GM23338 (cell line): Measurements from ENCODE around the gene FGF21. TPM values are rescaled to one million over a fixed set of nuclear protein-coding genes. Genes with fewer than 3 reads are reported as not detected.

Experiments used
- ATAC-seq: fragments of 200-7000 bp; cut with Tn5 transposase; 3 replicates; pipeline ENCODE4 v1.9.1; 2020
- DNase-seq: peaks from one replicate; pipeline ENCODE4 v3.0.0-alpha.2; 2015; ENCODE audit warnings: low spot score
- H2AFZ ChIP-seq: fragments of 200-600 bp; sonication (generic); 2 replicates; pipeline ENCODE4 v1.8.0; 2016; ENCODE audit warnings: antibody characterized with exemption, mild to moderate bottlenecking, moderate library complexity
- H3F3A ChIP-seq: fragments of 200-600 bp; sonication (generic); replicated peaks from 2 replicates; pipeline ENCODE4 v1.8.0; 2017; ENCODE audit warnings: antibody characterized with exemption, mixed run types, low read depth
- H3K27ac ChIP-seq: fragments of 200-600 bp; sonication (generic); 2 replicates; pipeline ENCODE4 v1.6.1; 2016; ENCODE audit warnings: low read depth
- H3K27me3 ChIP-seq: fragments of 200-600 bp; sonication (generic); 2 replicates; pipeline ENCODE4 v1.8.0; 2016; ENCODE audit warnings: mild to moderate bottlenecking, mixed run types, moderate library complexity; ENCODE audit not compliant: insufficient read depth
- H3K36me3 ChIP-seq: fragments of 200-600 bp; sonication (generic); 2 replicates; pipeline ENCODE4 v1.8.0; 2016; ENCODE audit warnings: mild to moderate bottlenecking; ENCODE audit not compliant: insufficient read depth
- H3K4me1 ChIP-seq: fragments of 200-600 bp; sonication (generic); 2 replicates; pipeline ENCODE4 v1.8.0; 2016; ENCODE audit warnings: mild to moderate bottlenecking, moderate library complexity; ENCODE audit not compliant: insufficient read depth
- H3K4me2 ChIP-seq: fragments of 200-600 bp; sonication (generic); 2 replicates; pipeline ENCODE4 v1.7.1; 2017; ENCODE audit warnings: mixed run types
- H3K4me3 ChIP-seq: fragments of 200-600 bp; sonication (generic); 2 replicates; pipeline ENCODE4 v1.6.1; 2016; ENCODE audit warnings: mixed run types
- H3K79me2 ChIP-seq: fragments of 200-600 bp; sonication (generic); replicated peaks from 2 replicates; pipeline ENCODE4 v1.8.0; 2017; ENCODE audit warnings: mild to moderate bottlenecking; ENCODE audit not compliant: insufficient read depth
- H3K9me2 ChIP-seq: fragments of 200-600 bp; sonication (generic); 2 replicates; pipeline ENCODE4 v1.8.0; 2017; ENCODE audit not compliant: insufficient read depth
- H4K20me1 ChIP-seq: fragments of 200-600 bp; sonication (generic); replicated peaks from 2 replicates; pipeline ENCODE4 v1.8.0; 2017; ENCODE audit warnings: mild to moderate bottlenecking; ENCODE audit not compliant: insufficient read depth
- H3K27ac Mint-ChIP-seq: 2 replicates; pipeline ENCODE4 v1.8.0; 2020; ENCODE audit warnings: inconsistent platforms, mild to moderate bottlenecking, moderate library complexity, mixed read lengths
- H3K27me3 Mint-ChIP-seq: 3 replicates; pipeline ENCODE4 v1.8.0; 2022; ENCODE audit warnings: low read depth, mild to moderate bottlenecking, moderate library complexity, mixed read lengths, inconsistent platforms; ENCODE audit not compliant: insufficient read depth, poor library complexity
- H3K36me3 Mint-ChIP-seq: 3 replicates; pipeline ENCODE4 v1.8.0; 2021; ENCODE audit warnings: low read depth, mild to moderate bottlenecking, inconsistent platforms, moderate library complexity, mixed read lengths
- H3K4me1 Mint-ChIP-seq: 3 replicates; pipeline ENCODE4 v1.8.0; 2020; ENCODE audit warnings: mild to moderate bottlenecking, inconsistent platforms, mixed read lengths
- H3K4me3 Mint-ChIP-seq: 3 replicates; pipeline ENCODE4 v1.8.0; 2021; ENCODE audit warnings: moderate library complexity, mild to moderate bottlenecking, inconsistent platforms, mixed read lengths
- H3K9me3 Mint-ChIP-seq: 3 replicates; pipeline ENCODE4 v1.8.0; 2020; ENCODE audit warnings: moderate library complexity, mild to moderate bottlenecking, inconsistent platforms, mixed read lengths
- CREB1 ChIP-seq: fragments of 250-450 bp; sonication (Bioruptor Pico); IDR thresholded peaks from 2 replicates; pipeline ENCODE4 v1.5.0; 2020; ENCODE audit warnings: low read depth, mild to moderate bottlenecking, moderate library complexity
- CTCF ChIP-seq, 2 experiments: fragments of 200-600 bp in 1 of 2; sonication (generic) in 1 of 2; conservative IDR thresholded peaks; 2 replicates each; pipeline versions ENCODE4 v1.5.1 to v1.6.1; 2016 to 2017; ENCODE audit warnings: antibody characterized with exemption in 2 of 2, low read depth in 2 of 2, mild to moderate bottlenecking in 2 of 2, moderate library complexity in 1 of 2
- ETS1 ChIP-seq: IDR thresholded peaks from 2 replicates; pipeline ENCODE4 v1.6.1; 2016; ENCODE audit warnings: antibody characterized with exemption
- EZH2 ChIP-seq: fragments of 200-600 bp; sonication (generic); IDR thresholded peaks from one replicate; pipeline ENCODE4 v1.8.0; 2017; ENCODE audit warnings: antibody characterized with exemption, mild to moderate bottlenecking, low read depth; ENCODE audit not compliant: unreplicated experiment
- EZH2phosphoT487 ChIP-seq: fragments of 200-600 bp; sonication (generic); IDR thresholded peaks from one replicate; pipeline ENCODE4 v1.8.1; 2018; ENCODE audit warnings: antibody characterized with exemption; ENCODE audit not compliant: unreplicated experiment
- JUNB ChIP-seq: IDR thresholded peaks from one replicate; pipeline ENCODE4 v1.6.1; 2016; ENCODE audit warnings: antibody characterized with exemption; ENCODE audit not compliant: unreplicated experiment
- NANOG ChIP-seq: IDR thresholded peaks from 2 replicates; pipeline ENCODE4 v1.6.1; 2016; ENCODE audit warnings: antibody characterized with exemption, borderline replicate concordance
- POLR2AphosphoS5 ChIP-seq: IDR thresholded peaks from 2 replicates; pipeline ENCODE4 v1.6.1; 2016; ENCODE audit warnings: antibody characterized with exemption, low read depth
- REST ChIP-seq: IDR thresholded peaks from one replicate; pipeline ENCODE4 v1.6.1; 2018; ENCODE audit warnings: antibody characterized with exemption; ENCODE audit not compliant: unreplicated experiment
- STAT1 ChIP-seq: IDR thresholded peaks from one replicate; pipeline ENCODE4 v1.6.1; 2016; ENCODE audit warnings: antibody characterized with exemption; ENCODE audit not compliant: unreplicated experiment
- ZNF114 ChIP-seq: fragments of 250-450 bp; sonication (Bioruptor Pico); IDR thresholded peaks from 2 replicates; pipeline ENCODE4 v1.5.0; 2020; ENCODE audit warnings: mild to moderate bottlenecking, moderate library complexity
- ZNF331 ChIP-seq: fragments of 250-450 bp; sonication (Bioruptor Pico); IDR thresholded peaks from 2 replicates; pipeline ENCODE4 v1.5.0; 2020; ENCODE audit warnings: low read depth, mild to moderate bottlenecking, moderate library complexity
- ZNF462 ChIP-seq: fragments of 250-450 bp; sonication (Bioruptor Pico); IDR thresholded peaks from 2 replicates; pipeline ENCODE4 v1.5.0; 2020; ENCODE audit warnings: mild to moderate bottlenecking, moderate library complexity
- polyA plus RNA-seq: library from polyadenylated mRNA; unstranded; fragments of >200 nt; fragmentation: Nextera tagmentation; extraction: Ambion mirVana; gene quantifications from 2 replicates; pipeline ENCODE4 v1.2.1, GENCODE V29; 2016
- total RNA-seq: library from RNA; depleted of rRNA; stranded (reverse); fragments of >200 nt; shearing (Covaris generic); gene quantifications from 2 replicates; pipeline ENCODE4 v1.2.3, GENCODE V29; 2014

FGF21 gene
- total and polyA plus RNA-seq, 2 experiments from 2014 or later = 0.78 to 1.3 TPM

- TF ChIP-seq ETS1 (no peak), CREB1 (CRISPR knock-in tag) (no peak), POLR2AphosphoS5 (no peak), STAT1 (no peak), ZNF331 (CRISPR knock-in tag) (no peak), REST (no peak), ZNF114 (CRISPR knock-in tag) (no peak), ZNF462 (CRISPR knock-in tag) (no peak), JUNB (no peak), CTCF (conservative IDR thresholded peaks at IDR 0.05; ENCODE audit: low read depth in 2 of 2) (no peak), EZH2phosphoT487 (no peak), NANOG (no peak), EZH2 (no peak)
- ATAC-seq (no peak), DNase-seq (no peak)
- Histone ChIP-seq H3K79me2 (0 out of 2 replicates have a peak, but pooled peaks cover 3% of the 10 kb centered on the region), H3K4me2 (no peak overlapping the region), H3K27ac (no peak overlapping the region), H3K36me3 (no peaks in the 10 kb centered on the region), H3K9me2 (no peaks in the 10 kb centered on the region), H3K27me3 (peaks cover 8% of the 10 kb centered on the region; the same call in 1 of the 2 replicates), H3K4me3 (no peak overlapping the region), H2AFZ (no peak overlapping the region), H3F3A (peaks cover 18% of the 10 kb centered on the region; the same call in 1 of the 2 replicates), H4K20me1 (no peaks in the 10 kb centered on the region), H3K4me1 (peaks cover 17% of the 10 kb centered on the region)
- Mint-ChIP-seq H3K27me3 (peaks cover 19% of the 10 kb centered on the region), H3K36me3 (no peaks in the 10 kb centered on the region; the same call in 2 of the 3 replicates), H3K4me3 (no peak overlapping the region; the same call in 2 of the 3 replicates), H3K4me1 (peaks cover 32% of the 10 kb centered on the region), H3K27ac (no peak overlapping the region; the same call in 1 of the 2 replicates), H3K9me3 (no peaks in the 10 kb centered on the region)
Measured at GRCh38 chr19:48805452-48805851, 50.1 kb downstream of the FGF21 start.
